Left ventricle myocardium inferior (tissue), 1 donor: ENCODE results near the gene CCR3. TPM values are rescaled to one million over a fixed set of nuclear protein-coding genes. Genes with fewer than 3 reads are reported as not detected.
"Not testable (repeated sequence)": the region's sequence is repeated elsewhere in the genome, so short reads cannot be mapped to it uniquely, and the experiment has no call there.

Experiments
- DNase-seq: peaks from one replicate; pipeline ENCODE4 v3.0.0-alpha.2; 2020
- H3K27ac ChIP-seq: fragments of 200-600 bp; replicated peaks from 2 replicates; pipeline ENCODE4 v1.8.0; 2021
- H3K27me3 ChIP-seq: fragments of 200-600 bp; 2 replicates; pipeline ENCODE4 v1.8.0; 2021; ENCODE audit warnings: low read depth
- H3K36me3 ChIP-seq: fragments of 200-600 bp; 2 replicates; pipeline ENCODE4 v1.8.0; 2021
- H3K4me1 ChIP-seq: fragments of 200-600 bp; 2 replicates; pipeline ENCODE4 v1.8.0; 2021
- H3K4me3 ChIP-seq: fragments of 200-600 bp; 2 replicates; pipeline ENCODE4 v1.8.0; 2021; ENCODE audit warnings: mild to moderate bottlenecking, moderate library complexity
- H3K9me3 ChIP-seq: fragments of 200-600 bp; replicated peaks from 2 replicates; pipeline ENCODE4 v1.8.0; 2021
- CTCF ChIP-seq: fragments of 200-600 bp; IDR thresholded peaks from 2 replicates; pipeline ENCODE4 v1.8.0; 2021; ENCODE audit warnings: antibody characterized with exemption, mild to moderate bottlenecking, borderline replicate concordance
- intact Hi-C: fragments of 100-400 bp; cut with micrococcal nuclease; formaldehyde crosslinking; loops from one replicate; pipeline ENCODE4 v1.11.0; 2022
- total RNA-seq: library from RNA; stranded (reverse); fragmentation: NEBNext Ultra II Directional; extraction: Animal tissue kit (Norgen Biotek cat#: 25700); gene quantifications from one replicate; pipeline ENCODE4 v1.2.1, GENCODE V29; 2021
- donor health status: DM: no; HTN: yes; CAD: no; lungs with severe emphysema.

The CCR3 gene
- total RNA-seq, 1 donor from 2014 or later, result not detected

- no peak for DNase-seq
- intact Hi-C loops, result no loop called here
- no peak for TF ChIP-seq CTCF
- Histone ChIP-seq H3K4me1 (no peaks in the 10 kb centered on the region), H3K9me3 (no peaks in the 10 kb centered on the region), H3K27me3 (no peaks in the 10 kb centered on the region), H3K27ac (no peak overlapping the region), H3K36me3 (no peaks in the 10 kb centered on the region), H3K4me3 (peak overlapping the region; percentile 40)
Measured at GRCh38 chr3:46206282-46207015, 35.8 kb upstream of the CCR3 start.

- DNase-seq, H3K9me3 ChIP-seq, intact Hi-C loops, H3K36me3 ChIP-seq, H3K27me3 ChIP-seq, H3K4me1 ChIP-seq: not testable (repeated sequence)
- Histone ChIP-seq H3K4me3 (peak overlapping the region; percentile 40), H3K27ac (peak overlapping the region; percentile 51)
Measured at GRCh38 chr3:46207514-46207913, 34.7 kb upstream of the CCR3 start.

- intact Hi-C loops, result no loop called here
- Histone ChIP-seq H3K9me3 (no peaks in the 10 kb centered on the region), H3K4me3 (peak within 1 kb of the TSS; percentile 40), H3K4me1 (no peaks in the 10 kb centered on the region), H3K36me3 (no peaks in the 10 kb centered on the region), H3K27me3 (peaks cover 1% of the 10 kb centered on the region), H3K27ac (peak within 1 kb of the TSS; percentile 51)
- DNase-seq, result peak; percentile 51
- peak; percentile 46 for TF ChIP-seq CTCF
Measured at GRCh38 chr3:46208167-46208704, 34.0 kb upstream of the CCR3 start, which contains the start of gene CCR1. Gene CCR1, minus strand, starts transcription at chr3:46208313. Its CDS starts 4,000 bp downstream, at chr3:46204313.

GRCh38 chr3:46209053-46209452 is 33.2 kb upstream of the CCR3 start:
- no peak overlapping the region for H3K4me3 ChIP-seq
- H3K27ac ChIP-seq, result no peak overlapping the region
- no peaks in the 10 kb centered on the region for H3K36me3 ChIP-seq
- no peak for TF ChIP-seq CTCF
- no peaks in the 10 kb centered on the region for H3K9me3 ChIP-seq
- intact Hi-C loops, result no loop called here
- H3K27me3 ChIP-seq, result peaks cover 9% of the 10 kb centered on the region
- H3K4me1 ChIP-seq, result no peaks in the 10 kb centered on the region
- no peak for DNase-seq

- no peak for TF ChIP-seq CTCF
- H3K27me3 ChIP-seq, result peaks cover 18% of the 10 kb centered on the region
- intact Hi-C loops, result no loop called here
- no peaks in the 10 kb centered on the region for H3K4me1 ChIP-seq
- no peak for DNase-seq
- H3K27ac ChIP-seq, result no peak overlapping the region
- H3K36me3 ChIP-seq, result no peaks in the 10 kb centered on the region
- H3K4me3 ChIP-seq, result no peak overlapping the region
- H3K9me3 ChIP-seq, result no peaks in the 10 kb centered on the region
Measured at GRCh38 chr3:46209746-46210470, 32.4 kb upstream of the CCR3 start.

- no peak for TF ChIP-seq CTCF
- H3K4me1 ChIP-seq, result no peaks in the 10 kb centered on the region
- intact Hi-C loops, result no loop called here
- no peak overlapping the region for H3K27ac ChIP-seq
- H3K27me3 ChIP-seq, result peaks cover 36% of the 10 kb centered on the region
- DNase-seq, result no peak
- H3K9me3 ChIP-seq, result no peaks in the 10 kb centered on the region
- H3K36me3 ChIP-seq, result no peaks in the 10 kb centered on the region
- no peak overlapping the region for H3K4me3 ChIP-seq
Measured at GRCh38 chr3:46212101-46212500, 30.2 kb upstream of the CCR3 start.
